ENCODE measurements around the gene KRT75. TPM values are rescaled to one million over a fixed set of nuclear protein-coding genes. Genes with fewer than 3 reads are reported as not detected.

KRT75 gene
- total RNA-seq, 3 donors from 2014 or later, result not detected

- H3K36me3 ChIP-seq, result no peaks in the 10 kb centered on the region
- no peak for DNase-seq (ENCODE audit: low spot score in 2 of 2)
- no peaks in the 10 kb centered on the region for H3K27me3 ChIP-seq
- TF ChIP-seq POLR2A (IDR thresholded peaks at IDR 0.05), result no peak
- TF ChIP-seq POLR2AphosphoS5 (IDR thresholded peaks at IDR 0.05), result no peak
- no peak for TF ChIP-seq CTCF (IDR thresholded peaks at IDR 0.05)
- H3K27ac ChIP-seq, result no peak overlapping the region
- no peaks in the 10 kb centered on the region for H3K4me1 ChIP-seq
- H3K4me3 ChIP-seq, result no peak overlapping the region
- H3K9me3 ChIP-seq, result no peaks in the 10 kb centered on the region
- intact Hi-C loops (cut with DNase I; ENCODE audit: low total_unique reads), result no loop called here
Observed at GRCh38 chr12:52404951-52405350, 29.2 kb downstream of the KRT75 start.

- Histone ChIP-seq H3K36me3 (no peaks in the 10 kb centered on the region), H3K27ac (no peak overlapping the region), H3K27me3 (peaks cover 0 to 3% of the 10 kb centered on the region in 2 donors), H3K9me3 (no peaks in the 10 kb centered on the region), H3K4me1 (no peaks in the 10 kb centered on the region), H3K4me3 (no peak overlapping the region)
- TF ChIP-seq POLR2AphosphoS5 (IDR thresholded peaks at IDR 0.05) (no peak), POLR2A (IDR thresholded peaks at IDR 0.05) (no peak), CTCF (IDR thresholded peaks at IDR 0.05) (no peak)
- no peak for DNase-seq (ENCODE audit: low spot score in 2 of 2)
- intact Hi-C loops (cut with DNase I; ENCODE audit: low total_unique reads), result no loop called here
Observed at GRCh38 chr12:52403561-52403960, 30.6 kb downstream of the KRT75 start.

- H3K4me1 ChIP-seq, result no peaks in the 10 kb centered on the region
- no peak overlapping the region for H3K4me3 ChIP-seq
- TF ChIP-seq POLR2A (IDR thresholded peaks at IDR 0.05) (no peak), POLR2AphosphoS5 (IDR thresholded peaks at IDR 0.05) (no peak), CTCF (IDR thresholded peaks at IDR 0.05) (no peak)
- intact Hi-C loops (cut with DNase I; ENCODE audit: low total_unique reads), result no loop called here
- no peaks in the 10 kb centered on the region for H3K36me3 ChIP-seq
- DNase-seq (ENCODE audit: low spot score in 2 of 2), result no peak
- no peaks in the 10 kb centered on the region for H3K9me3 ChIP-seq
- peaks cover 0 to 3% of the 10 kb centered on the region in 2 donors for H3K27me3 ChIP-seq
- H3K27ac ChIP-seq, result no peak overlapping the region
Observed at GRCh38 chr12:52402873-52403540, 31.2 kb downstream of the KRT75 start.

GRCh38 chr12:52402377-52402776, 31.8 kb downstream of the KRT75 start:
- Histone ChIP-seq H3K4me3 (no peak overlapping the region), H3K36me3 (no peaks in the 10 kb centered on the region), H3K27me3 (peaks cover 0 to 3% of the 10 kb centered on the region in 2 donors), H3K27ac (no peak overlapping the region), H3K4me1 (no peaks in the 10 kb centered on the region), H3K9me3 (no peaks in the 10 kb centered on the region)
- no peak for DNase-seq (ENCODE audit: low spot score in 2 of 2)
- no peak for TF ChIP-seq POLR2A (IDR thresholded peaks at IDR 0.05)
- intact Hi-C loops (cut with DNase I; ENCODE audit: low total_unique reads), result no loop called here

- TF ChIP-seq POLR2A (IDR thresholded peaks at IDR 0.05) (no peak), POLR2AphosphoS5 (IDR thresholded peaks at IDR 0.05) (no peak), CTCF (IDR thresholded peaks at IDR 0.05) (no peak)
- Histone ChIP-seq H3K4me1 (no peaks in the 10 kb centered on the region), H3K36me3 (no peaks in the 10 kb centered on the region), H3K9me3 (no peaks in the 10 kb centered on the region), H3K27ac (no peak overlapping the region), H3K4me3 (no peak overlapping the region), H3K27me3 (peaks cover 0 to 3% of the 10 kb centered on the region in 2 donors)
- no peak for DNase-seq (ENCODE audit: low spot score in 2 of 2)
- intact Hi-C loops (cut with DNase I; ENCODE audit: low total_unique reads), result no loop called here
Observed at GRCh38 chr12:52401926-52402325, 32.2 kb downstream of the KRT75 start.
